ENCODE results near the gene OVCA2. TPM values are rescaled to one million over a fixed set of nuclear protein-coding genes. Genes with fewer than 3 reads are reported as not detected.

Gene OVCA2
- total and polyA plus RNA-seq, 2 donors (not counting 3 experiments of a cell fraction or from before 2014, with no cell fraction given) = 41.3 to 84.2 TPM

DNA sequence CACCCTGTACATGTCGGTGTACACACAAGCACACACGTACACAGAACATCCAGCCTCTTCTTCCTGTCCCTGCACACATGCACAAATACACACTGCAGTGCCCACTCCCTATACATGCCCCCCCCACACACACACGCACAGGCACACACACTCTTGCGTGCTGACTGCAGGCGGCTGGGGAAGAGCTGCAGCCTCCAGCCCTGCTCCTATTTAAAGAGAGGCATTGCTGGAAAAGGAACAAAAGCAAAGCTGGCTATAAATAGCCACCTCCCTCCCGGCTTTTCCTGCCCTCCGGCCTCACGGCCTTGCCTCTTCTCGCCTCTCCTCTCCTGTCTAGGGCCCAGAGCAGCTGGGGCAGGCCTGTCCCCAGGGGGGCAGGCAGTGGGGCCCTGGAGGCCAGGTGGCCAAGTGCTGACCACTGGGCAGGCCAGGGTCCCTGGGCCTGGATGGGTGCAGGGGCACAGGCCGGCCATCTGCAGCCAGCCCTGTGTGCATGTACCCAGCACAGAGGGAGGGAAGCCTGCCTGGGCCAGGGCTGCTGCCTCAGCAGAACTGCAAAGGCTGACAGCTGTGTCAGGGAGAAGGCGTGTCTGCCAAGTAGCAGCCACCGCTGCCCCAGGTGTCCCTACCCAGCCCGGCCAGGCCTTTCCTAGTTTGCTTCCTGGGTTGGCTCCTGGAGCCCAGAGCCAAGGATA is 42.1 kb upstream of the OVCA2 start:
- Histone ChIP-seq H3K4me1 (ENCODE audit: control insufficient read depth, extremely low read depth, insufficient read depth, low read length) (peaks cover 4% of the 10 kb centered on the region), H3K4me3 (replicated peaks in 1 of 3; ENCODE audit: insufficient read depth in 1 of 3, low read depth in 1 of 3, low read length in 3 of 3) (no peak overlapping the region), H4K20me1 (replicated peaks; ENCODE audit: control insufficient read depth, extremely low read depth, insufficient read depth, low read length) (no peaks in the 10 kb centered on the region), H3K27ac (ENCODE audit: insufficient read depth, low read depth, low read length) (no peak overlapping the region), H3K79me2 (ENCODE audit: control insufficient read depth, insufficient read depth, low read length) (no peaks in the 10 kb centered on the region), H2AFZ (ENCODE audit: low read depth, low read length) (no peak overlapping the region), H3K36me3 (ENCODE audit: control insufficient read depth in 2 of 2, extremely low read depth in 1 of 2, insufficient read depth in 2 of 2, low read length in 2 of 2) (no peaks in the 10 kb centered on the region), H3K9me1 (replicated peaks; ENCODE audit: control insufficient read depth, extremely low read depth, insufficient read depth, low read length) (no peaks in the 10 kb centered on the region), H3K27me3 (ENCODE audit: control insufficient read depth in 2 of 2, insufficient read depth in 2 of 2, low read length in 2 of 2) (peaks cover 12 to 15% of the 10 kb centered on the region in 2 experiments), H3K4me2 (ENCODE audit: insufficient read depth, low read length) (no peak overlapping the region), H3K9me3 (replicated peaks; ENCODE audit: control insufficient read depth, insufficient read depth, low read length) (no peaks in the 10 kb centered on the region), H3K9ac (replicated peaks; ENCODE audit: extremely low read depth, insufficient read depth, low read length) (no peak overlapping the region)
- ChIA-PET CTCF (interaction anchor here (0.7 to 2.3 kb wide), 3 partner anchors 26 to 245 kb away, joined by 3 to 11 read pairs (median 4); partner anchors contain the start of gene RTN4RL1), POLR2A (no interaction called here)
- FAIRE-seq (peak; percentile 31), DNase-seq (ENCODE audit: low read depth, low spot score) (peak; percentile 27)
- no TSS peak for BruUV-seq (replicated peaks)
- dilution Hi-C loops (cut with MboI; ENCODE audit: extremely low pct_ligation_motif_present, low sequenced_read_pairs) (no loop called here), intact Hi-C loops (cut with micrococcal nuclease) (no loop called here)
- TF ChIP-seq MYC (IDR thresholded peaks at IDR 0.05; ENCODE audit: low read depth, low read length) (no peak), POLR2AphosphoS5 (IDR thresholded peaks at IDR 0.05; ENCODE audit: insufficient read depth, low read depth, low read length) (no peak), POLR2A (IDR thresholded peaks at IDR 0.05; ENCODE audit: low read depth, low read length) (no peak)

DNA sequence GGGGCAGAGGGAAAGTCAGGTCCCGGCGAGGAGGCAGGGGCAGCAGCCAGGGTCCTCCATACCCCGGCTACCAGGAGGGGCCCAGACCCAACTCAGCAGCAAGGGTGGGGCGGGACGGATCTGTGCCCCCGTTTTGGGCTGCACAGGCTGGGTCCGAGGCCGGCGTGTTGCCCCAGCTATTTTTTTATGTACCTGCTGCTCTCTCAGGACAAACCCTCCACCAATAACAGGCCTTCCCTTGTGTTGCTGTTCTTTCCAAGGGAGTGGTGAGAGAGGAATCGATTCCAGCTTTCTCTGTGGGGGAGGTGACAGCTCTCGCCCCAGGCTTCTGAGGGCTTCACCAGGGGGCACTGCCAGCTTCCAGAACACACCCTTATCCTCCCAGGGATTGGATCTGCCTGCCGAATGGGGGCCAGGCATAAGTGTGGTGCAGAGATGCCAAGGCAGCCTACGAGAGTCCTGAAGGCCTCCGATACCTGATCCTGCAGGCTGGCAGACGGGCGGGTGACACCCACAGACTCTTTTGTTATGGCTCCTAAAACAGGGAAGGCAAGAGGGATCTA is 39.0 kb upstream of the OVCA2 start:
- Histone ChIP-seq H3K9me1 (replicated peaks; ENCODE audit: control insufficient read depth, extremely low read depth, insufficient read depth, low read length) (no peaks in the 10 kb centered on the region), H3K36me3 (ENCODE audit: control insufficient read depth in 2 of 2, extremely low read depth in 1 of 2, insufficient read depth in 2 of 2, low read length in 2 of 2) (no peaks in the 10 kb centered on the region), H4K20me1 (replicated peaks; ENCODE audit: control insufficient read depth, extremely low read depth, insufficient read depth, low read length) (no peaks in the 10 kb centered on the region), H3K4me3 (replicated peaks in 1 of 3; ENCODE audit: insufficient read depth in 1 of 3, low read depth in 1 of 3, low read length in 3 of 3) (no peak overlapping the region), H3K27ac (ENCODE audit: insufficient read depth, low read depth, low read length) (no peak overlapping the region), H2AFZ (ENCODE audit: low read depth, low read length) (no peak overlapping the region), H3K4me2 (ENCODE audit: insufficient read depth, low read length) (no peak overlapping the region), H3K27me3 (ENCODE audit: control insufficient read depth in 2 of 2, insufficient read depth in 2 of 2, low read length in 2 of 2) (no peaks in the 10 kb centered on the region), H3K9ac (replicated peaks; ENCODE audit: extremely low read depth, insufficient read depth, low read length) (no peak overlapping the region), H3K4me1 (ENCODE audit: control insufficient read depth, extremely low read depth, insufficient read depth, low read length) (peaks cover 4% of the 10 kb centered on the region), H3K9me3 (replicated peaks; ENCODE audit: control insufficient read depth, insufficient read depth, low read length) (no peaks in the 10 kb centered on the region), H3K79me2 (ENCODE audit: control insufficient read depth, insufficient read depth, low read length) (no peaks in the 10 kb centered on the region)
- no peak for TF ChIP-seq JUN (IDR thresholded peaks at IDR 0.05; ENCODE audit: borderline replicate concordance, insufficient read depth, insufficient read length, low read depth)
- no peak for TF ChIP-seq GATA2 (IDR thresholded peaks at IDR 0.05; ENCODE audit: insufficient read depth, insufficient read length, low read depth, low read length)
- TF ChIP-seq MYC (IDR thresholded peaks at IDR 0.05; ENCODE audit: low read depth, low read length) = no peak
- no peak for TF ChIP-seq FOS (IDR thresholded peaks at IDR 0.05; ENCODE audit: borderline replicate concordance, insufficient read depth, low read length)
- TF ChIP-seq MAX (IDR thresholded peaks at IDR 0.05; ENCODE audit: insufficient read depth, insufficient read length) = no peak
- no peak for TF ChIP-seq POLR2A (IDR thresholded peaks at IDR 0.05; ENCODE audit: low read depth, low read length)
- TF ChIP-seq POLR2AphosphoS5 (IDR thresholded peaks at IDR 0.05; ENCODE audit: insufficient read depth, low read depth, low read length) = no peak
- TF ChIP-seq EZH2 (IDR thresholded peaks at IDR 0.05; ENCODE audit: borderline replicate concordance, low read depth, low read length, severe bottlenecking) = no peak
- dilution Hi-C loops (cut with MboI; ENCODE audit: extremely low pct_ligation_motif_present, low sequenced_read_pairs) (no loop called here), intact Hi-C loops (cut with micrococcal nuclease) (no loop called here)
- BruUV-seq (replicated peaks) = no TSS peak
- no peak for DNase-seq (ENCODE audit: low read depth, low spot score)
- FAIRE-seq = no peak
- CTCF ChIA-PET = interaction anchor here (1.3 kb wide), 2 partner anchors 23 to 94 kb away, joined by 3 to 6 read pairs; no protein-coding TSS in a partner anchor
- POLR2A ChIA-PET = no interaction called here

Data from endothelial cell of umbilical vein (primary cell).